HK-2 (cell line): ENCODE data around the gene BRAT1.

Source experiments
- DNase-seq: peaks from one replicate; pipeline ENCODE4 v3.0.0-alpha.2; 2018; ENCODE audit not compliant: unreplicated experiment

Gene BRAT1

GRCh38 chr7:2523941-2524807 lies 31.1 kb downstream of the BRAT1 start:
- DNase-seq: peak; percentile 75

GRCh38 chr7:2523461-2523936 lies 31.8 kb downstream of the BRAT1 start:
- no peak for DNase-seq

DNA sequence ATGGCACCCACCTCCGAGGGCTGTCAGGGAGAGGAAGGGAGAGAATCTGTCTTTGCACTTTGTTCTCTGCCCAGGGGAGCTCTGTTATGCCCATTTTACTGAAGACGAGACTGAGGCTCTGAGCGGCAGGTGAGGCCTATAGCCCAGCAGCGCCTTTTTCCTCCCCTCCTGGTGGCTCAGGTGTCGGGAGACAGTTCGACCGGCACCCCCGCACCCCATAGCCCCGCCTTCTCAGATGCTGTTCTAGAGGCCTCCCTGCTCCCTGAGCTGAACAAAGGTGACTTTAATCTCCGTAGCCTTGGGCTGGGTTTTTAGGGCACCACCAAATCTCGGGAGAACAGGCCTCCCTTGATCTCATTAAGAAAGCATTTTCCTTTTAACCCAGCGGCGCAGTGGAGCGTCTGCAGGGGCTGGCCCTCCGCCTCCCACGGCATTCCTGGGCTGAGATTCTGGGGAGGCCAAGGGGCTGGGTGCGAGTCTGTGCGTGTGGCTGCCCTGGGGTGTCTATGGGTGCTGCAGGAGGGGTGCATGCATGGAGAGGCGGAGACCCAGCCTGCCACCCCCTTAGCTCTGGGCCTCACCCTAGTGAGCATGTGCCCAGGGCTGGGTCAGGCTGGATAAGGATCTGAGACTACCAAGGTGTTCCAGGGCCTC lies 32.4 kb downstream of the BRAT1 start:
- no peak for DNase-seq

DNA sequence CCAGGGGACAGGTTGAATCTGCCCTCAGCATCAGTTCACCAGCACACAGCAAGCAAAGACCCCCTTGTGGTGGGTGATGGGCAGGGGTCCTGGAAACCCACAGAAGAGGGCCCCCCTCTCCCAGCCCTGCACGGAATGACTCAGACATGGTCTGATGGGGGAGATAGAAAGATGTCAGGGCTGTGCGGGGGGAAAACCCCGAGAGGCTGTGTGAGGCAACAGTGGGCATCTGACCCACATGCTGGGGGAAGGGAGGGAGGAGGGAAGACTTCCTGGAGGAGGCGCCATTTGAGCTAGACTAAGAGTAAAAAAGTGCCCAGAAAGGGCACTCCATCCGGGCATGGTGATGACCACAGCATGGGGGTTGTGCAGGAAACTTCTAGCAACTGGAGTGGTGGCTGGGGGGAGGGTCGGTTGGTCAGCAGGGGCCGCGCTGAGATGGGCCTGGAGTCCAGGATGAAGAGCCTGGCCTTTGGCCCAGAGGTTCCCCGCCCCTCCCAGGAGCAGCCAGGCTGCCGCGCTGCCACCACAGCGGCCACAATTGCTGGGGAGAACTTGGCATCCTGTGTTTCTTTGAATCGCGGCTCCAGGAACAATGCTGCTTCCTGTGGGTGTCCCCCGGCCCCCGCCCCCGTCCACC lies 33.3 kb downstream of the BRAT1 start:
- peak; percentile 65 for DNase-seq

DNA sequence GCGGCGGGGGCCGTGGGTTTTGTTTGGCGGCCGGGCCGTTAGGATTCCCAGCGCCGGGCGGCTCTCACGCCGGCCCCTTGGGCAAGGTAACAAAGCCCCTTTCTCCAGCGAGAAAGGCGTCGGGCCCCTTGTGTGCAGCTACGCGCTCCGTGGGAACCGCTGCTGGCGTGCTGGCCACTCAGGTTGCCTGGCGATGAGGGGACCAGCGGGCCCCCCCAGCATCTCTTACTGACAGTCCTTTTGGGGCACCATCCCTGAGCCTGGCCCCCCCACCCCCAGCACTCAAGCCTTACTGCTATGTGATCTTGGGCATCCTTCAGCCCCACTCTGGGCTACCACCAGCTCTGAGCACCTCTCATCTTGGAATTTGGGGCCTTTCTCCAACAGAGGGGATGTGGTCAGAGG lies 34.0 kb downstream of the BRAT1 start:
- DNase-seq: no peak

DNA sequence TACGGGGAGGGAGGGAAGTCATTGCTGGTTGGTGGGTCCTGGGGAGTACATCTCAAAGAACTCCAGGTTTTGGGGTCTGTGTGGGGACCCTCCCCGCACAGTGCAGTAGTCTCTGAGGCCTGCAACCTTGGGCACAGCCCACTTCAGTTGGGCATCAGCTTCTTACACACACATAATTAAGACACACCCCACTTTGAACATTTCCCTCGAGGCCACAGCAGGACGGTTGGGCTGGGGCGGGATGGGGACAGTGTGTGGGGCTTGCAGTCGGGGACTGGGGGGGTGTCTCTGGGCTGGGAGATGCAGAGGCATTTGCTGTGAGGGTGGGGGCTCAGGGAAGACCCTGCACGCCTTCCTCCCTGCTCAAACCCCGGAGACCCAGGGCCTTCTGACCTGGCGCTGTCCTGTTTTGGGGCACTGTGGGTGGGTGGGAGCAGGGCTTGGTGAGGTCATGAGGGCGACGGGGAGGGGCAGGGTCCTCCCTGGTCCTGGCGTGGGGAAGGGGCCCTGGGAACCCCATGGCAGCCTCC lies 34.5 kb downstream of the BRAT1 start:
- DNase-seq: no peak

- DNase-seq: no peak
These were observed 35.1 kb downstream of the BRAT1 start for GRCh38 chr7:2520131-2520760.

DNA sequence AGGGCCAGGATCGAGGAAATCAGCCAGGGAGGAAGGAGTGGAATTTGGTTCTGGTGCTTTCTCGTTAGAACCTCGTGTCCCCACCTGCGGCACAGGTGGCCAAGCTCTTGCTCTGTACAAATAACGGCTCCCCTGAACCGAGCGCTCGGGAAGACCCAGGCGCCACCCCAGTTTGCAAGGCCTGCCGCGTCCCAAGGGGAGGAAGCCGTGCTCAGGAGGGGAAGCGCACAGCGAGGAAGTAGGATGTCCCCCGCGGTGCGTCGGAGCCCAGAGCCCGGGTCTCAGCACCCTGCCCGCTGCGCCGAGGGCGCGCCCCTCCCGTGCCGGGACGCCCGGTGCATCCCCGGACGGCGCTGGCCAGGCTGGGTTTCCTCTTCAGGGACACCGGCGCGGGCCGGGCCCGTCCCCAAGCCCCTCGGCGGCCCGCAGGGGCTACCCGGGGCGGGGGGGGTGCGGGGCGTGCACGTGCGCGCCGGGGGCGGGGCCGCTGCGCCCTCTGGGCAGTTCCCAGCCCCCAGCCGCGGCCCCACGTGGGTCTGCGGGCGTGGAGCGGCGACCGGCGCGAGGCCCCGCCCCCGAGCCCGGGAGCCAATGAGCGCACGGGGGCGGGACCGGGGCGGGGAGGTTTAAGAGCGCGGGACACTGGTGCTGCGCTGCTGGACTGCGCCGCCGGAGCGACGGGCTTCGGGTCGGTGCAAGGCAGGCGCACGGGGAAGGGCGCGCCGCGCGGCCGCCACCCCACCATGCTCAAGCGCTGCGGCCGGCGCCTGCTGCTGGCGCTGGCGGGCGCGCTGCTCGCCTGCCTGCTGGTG lies 36.0 kb downstream of the BRAT1 start, which contains the start of gene LFNG:
Gene LFNG (plus strand): TSS at position 656 of the 812 bp plus-strand sequence. CDS start 88 bp downstream, at position 744.
- DNase-seq: peak; percentile 87

GRCh38 chr7:2518737-2519118 lies 36.6 kb downstream of the BRAT1 start:
- DNase-seq: no peak

DNA sequence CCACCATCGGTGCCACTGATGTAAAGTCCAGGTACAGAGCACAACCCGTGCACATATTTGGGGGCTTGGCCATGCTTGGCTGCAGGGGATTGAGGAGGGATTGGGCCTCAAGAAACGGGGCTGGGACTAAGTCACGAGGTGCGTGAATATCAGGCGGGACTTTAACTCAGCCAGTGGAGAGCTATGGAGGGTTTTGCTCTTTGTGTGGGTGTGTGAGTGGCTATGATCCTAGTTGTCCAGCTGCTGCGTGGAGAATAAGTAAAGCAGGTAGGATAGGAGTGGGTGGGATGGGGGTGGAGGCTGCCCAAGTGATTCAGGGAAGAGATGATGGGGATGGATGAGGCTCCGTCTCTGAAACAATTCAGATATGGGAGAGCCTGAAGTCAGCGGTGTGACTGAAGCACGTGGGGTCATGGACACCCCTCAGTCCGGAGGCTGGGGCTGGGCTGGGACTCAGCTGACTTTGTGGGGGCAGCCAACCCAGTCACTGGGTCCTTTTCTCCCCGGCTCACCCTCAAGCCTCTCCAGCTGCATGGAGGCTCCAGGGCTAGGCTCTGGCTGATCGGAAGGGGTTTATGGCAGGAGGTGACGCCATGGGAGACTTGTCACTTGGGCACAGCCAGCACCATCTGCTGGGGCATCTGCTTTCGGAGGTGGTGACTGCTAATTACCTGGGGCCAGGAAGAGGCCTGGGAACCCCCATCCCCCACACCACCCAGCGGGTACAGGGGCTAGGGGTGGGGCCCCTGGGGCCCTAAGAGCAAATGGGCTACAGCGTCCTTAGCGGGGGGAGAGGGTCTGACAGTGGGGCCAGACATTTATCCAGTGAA lies 37.4 kb downstream of the BRAT1 start:
- peak; percentile 69 for DNase-seq

GRCh38 chr7:2517026-2517425 lies 38.3 kb downstream of the BRAT1 start:
- peak; percentile 89 for DNase-seq

DNA sequence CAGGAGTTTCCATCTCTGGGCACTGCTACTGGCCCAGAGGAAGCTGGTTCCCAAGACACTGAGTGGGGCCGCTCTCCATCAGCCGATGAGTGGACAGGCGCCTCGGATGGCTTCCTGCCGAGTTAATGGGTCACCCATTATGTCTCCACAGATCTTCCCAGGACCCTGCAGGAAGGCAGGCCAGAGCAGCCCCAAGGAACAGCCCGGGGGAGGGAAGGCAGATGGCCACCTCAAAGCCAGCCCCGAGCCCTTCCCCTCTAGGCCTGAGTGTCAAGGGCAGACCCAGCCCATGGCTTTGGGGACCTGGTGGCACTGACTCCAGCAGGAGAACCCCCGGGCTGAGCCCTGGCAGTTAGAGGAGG lies 39.1 kb downstream of the BRAT1 start:
- DNase-seq: peak; percentile 96

DNA sequence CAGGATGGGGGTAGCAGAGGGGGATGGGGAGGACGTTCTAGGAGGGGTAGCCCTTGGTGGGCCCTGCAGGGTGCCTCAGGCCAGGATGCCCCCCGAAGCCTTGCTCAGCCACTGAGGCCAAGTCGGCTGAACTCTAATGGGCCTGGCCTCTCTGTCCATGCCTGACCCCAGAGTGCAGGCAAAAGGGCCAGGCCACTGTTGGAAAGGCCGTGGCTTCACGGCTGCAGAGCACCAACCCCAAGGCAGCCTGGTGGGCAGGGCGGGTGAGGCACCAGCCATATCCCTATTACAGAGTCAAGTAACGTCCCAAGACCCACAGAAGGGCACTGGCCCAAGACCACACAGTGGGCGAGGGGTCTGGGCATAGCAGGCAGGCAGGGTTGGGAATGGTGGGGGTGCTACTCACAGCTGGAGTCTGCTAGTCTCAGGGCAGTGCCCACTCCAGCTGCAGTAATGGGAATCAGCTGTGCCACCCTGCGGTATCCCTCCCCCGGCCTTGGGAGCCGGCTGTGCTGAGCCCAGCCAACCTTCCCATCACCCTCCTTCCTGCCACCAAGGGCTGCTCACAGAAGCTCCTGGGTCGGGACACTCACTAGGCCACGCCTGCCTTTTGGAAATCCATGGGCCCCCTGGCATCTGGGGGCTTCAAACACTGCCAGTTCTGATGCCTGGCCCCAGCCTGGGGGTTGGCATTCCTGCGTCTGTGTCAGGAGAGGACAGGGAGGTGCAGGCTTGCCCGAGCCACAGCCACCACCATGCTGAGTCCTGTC lies 39.7 kb downstream of the BRAT1 start:
- peak; percentile 85 for DNase-seq

- no peak for DNase-seq
These were observed 40.6 kb downstream of the BRAT1 start for GRCh38 chr7:2514473-2515423.

- no peak for DNase-seq
These were observed 41.6 kb downstream of the BRAT1 start for GRCh38 chr7:2513702-2514101.

DNA sequence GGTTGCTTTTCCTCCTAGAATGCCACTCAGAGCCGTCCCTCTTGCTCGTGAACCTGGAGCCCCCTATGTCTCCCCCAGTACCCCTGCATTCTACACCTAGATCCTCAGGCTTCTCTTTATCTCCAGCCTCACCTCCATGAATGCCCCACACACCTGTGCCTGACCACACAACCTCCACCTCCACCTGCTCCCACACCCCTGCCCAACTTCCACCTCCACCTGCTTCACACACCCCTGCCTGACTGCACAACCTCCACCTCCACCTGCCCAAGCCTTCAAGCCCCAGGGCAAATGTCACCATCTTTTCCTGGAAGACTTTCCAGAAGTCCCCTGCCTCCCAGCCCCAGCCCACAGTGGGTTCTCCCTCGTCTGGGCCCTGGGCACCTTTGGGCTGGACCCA lies 42.6 kb downstream of the BRAT1 start:
- DNase-seq: no peak

DNA sequence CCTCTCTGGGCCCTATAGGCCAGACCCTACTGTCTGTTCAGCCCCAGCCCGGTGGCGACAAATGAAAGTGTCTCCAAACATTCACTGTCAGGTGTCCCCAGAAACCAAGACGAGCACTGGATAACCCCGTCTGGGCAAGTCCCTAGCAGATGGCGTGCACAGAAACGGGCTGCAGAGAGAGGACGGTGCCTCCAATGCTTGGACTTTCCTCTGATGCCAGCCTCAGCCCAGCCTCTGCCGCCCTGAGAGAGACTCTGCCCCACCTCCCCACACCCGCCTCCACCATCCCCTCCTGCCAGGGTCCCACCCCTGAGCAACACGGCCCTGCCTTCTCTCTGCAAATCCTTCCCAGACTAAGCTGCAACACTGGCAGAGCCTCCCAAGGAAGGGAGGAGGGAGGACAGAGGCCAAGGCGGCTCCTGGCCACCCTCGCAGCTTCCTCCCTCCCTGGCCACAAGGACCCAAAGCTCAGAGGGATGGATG lies 43.1 kb downstream of the BRAT1 start:
- no peak for DNase-seq

DNA sequence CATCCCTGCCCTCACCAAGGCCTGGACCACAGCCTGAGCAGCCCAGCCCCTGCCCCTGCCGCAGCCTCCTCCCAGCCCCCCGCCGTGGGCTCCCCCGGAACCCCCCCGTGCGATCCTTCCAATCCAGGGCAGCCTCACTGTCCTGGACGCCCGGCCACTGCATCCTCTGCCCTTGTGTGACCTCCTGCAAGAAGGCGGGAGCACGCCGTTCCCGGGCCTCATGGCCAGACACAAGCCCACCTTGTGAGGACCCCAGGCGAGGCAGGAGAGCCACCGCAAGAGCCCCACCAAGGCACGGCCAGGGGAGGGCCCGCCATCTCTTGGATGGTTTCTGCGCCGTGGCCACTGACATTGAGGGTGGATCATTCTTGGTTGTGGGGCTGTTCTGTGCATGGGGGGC lies 43.6 kb downstream of the BRAT1 start:
- DNase-seq: no peak
